ENCODE results near the gene COL23A1.

GRCh38 chr5:178213748-178214151, 376.4 kb downstream of the COL23A1 start:
- TF ChIP-seq CTCF (IDR thresholded peaks at IDR 0.05) (no peak), EP300 (IDR thresholded peaks at IDR 0.05) (no peak), POLR2A (IDR thresholded peaks at IDR 0.05) (no peak), POLR2AphosphoS5 (IDR thresholded peaks at IDR 0.05) (no peak)

Data from gastroesophageal sphincter (tissue), 3 donors.